TTC549 (cell line): ENCODE data around the gene PLEKHG2.
"Not testable (repeated sequence)": the region's sequence is repeated elsewhere in the genome, so short reads cannot be mapped to it uniquely, and the experiment has no call there.

Experiments
- FAIRE-seq: peaks from 2 replicates; lab custom pipeline; 2012; peaks lifted over from hg19 to GRCh38; lab: Jason Lieb, UNC

Gene PLEKHG2

GRCh38 chr19:39412100-39412866 is at the start of gene PLEKHG2:
TSS of gene PLEKHG2 (plus strand) at chr19:39412669. CDS start at chr19:39414087, 1,418 bp downstream.
- FAIRE-seq: peak; percentile 97

GRCh38 chr19:39362682-39363657 is 49.5 kb upstream of the PLEKHG2 start:
- no peak for FAIRE-seq

GRCh38 chr19:39363901-39364457 is 48.5 kb upstream of the PLEKHG2 start:
- no peak for FAIRE-seq

- FAIRE-seq: no peak
These were observed 46.9 kb upstream of the PLEKHG2 start for GRCh38 chr19:39365531-39365930.

GRCh38 chr19:39369200-39369599 is 43.3 kb upstream of the PLEKHG2 start:
- FAIRE-seq: no peak

GRCh38 chr19:39370735-39371134 is 41.7 kb upstream of the PLEKHG2 start:
- no peak for FAIRE-seq

GRCh38 chr19:39372047-39372802 is 40.2 kb upstream of the PLEKHG2 start:
- FAIRE-seq: no peak

GRCh38 chr19:39372941-39373340 is 39.5 kb upstream of the PLEKHG2 start:
- no peak for FAIRE-seq

GRCh38 chr19:39375929-39376328 is 36.5 kb upstream of the PLEKHG2 start:
- FAIRE-seq: no peak

- FAIRE-seq: no peak
These were observed 34.8 kb upstream of the PLEKHG2 start for GRCh38 chr19:39377373-39378362.

- FAIRE-seq: not testable (repeated sequence)
These were observed 33.1 kb upstream of the PLEKHG2 start for GRCh38 chr19:39379366-39379765.

GRCh38 chr19:39379865-39380396 is 32.5 kb upstream of the PLEKHG2 start:
- no peak for FAIRE-seq

- FAIRE-seq: no peak
These were observed 31.7 kb upstream of the PLEKHG2 start for GRCh38 chr19:39380521-39381502.

- no peak for FAIRE-seq
These were observed 30.4 kb upstream of the PLEKHG2 start for GRCh38 chr19:39381910-39382611.

- no peak for FAIRE-seq
These were observed 29.3 kb upstream of the PLEKHG2 start for GRCh38 chr19:39382991-39383828.

- no peak for FAIRE-seq
These were observed 27.5 kb upstream of the PLEKHG2 start for GRCh38 chr19:39384839-39385568.
